Measurements from ENCODE around the gene SLX4IP. TPM values are rescaled to one million over a fixed set of nuclear protein-coding genes. Genes with fewer than 3 reads are reported as not detected.

Gene SLX4IP
- total RNA-seq, 4 donors from 2014 or later: 2.0 to 3.4 (median 3.3) TPM

DNA sequence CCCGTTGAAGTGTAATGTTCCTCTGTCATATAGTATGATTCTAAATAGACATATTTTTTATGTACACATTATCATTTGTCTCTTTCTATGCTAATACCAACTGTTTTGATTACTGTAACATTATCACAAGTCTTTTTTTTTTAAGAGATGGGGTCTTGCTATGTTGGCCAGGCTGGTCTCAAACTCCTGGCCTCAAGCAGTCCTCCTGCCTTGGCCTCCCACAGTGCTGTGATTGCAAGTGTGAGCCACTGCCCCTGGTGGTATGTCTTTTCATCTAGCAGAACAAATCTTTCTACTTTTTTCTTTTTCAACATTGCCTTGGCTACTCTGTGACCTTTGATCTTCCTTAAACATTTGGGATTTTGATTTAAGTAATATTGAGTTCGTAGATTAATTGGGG, 57.7 kb downstream of the SLX4IP start:
- TF ChIP-seq CTCF (IDR thresholded peaks at IDR 0.05): no peak

DNA sequence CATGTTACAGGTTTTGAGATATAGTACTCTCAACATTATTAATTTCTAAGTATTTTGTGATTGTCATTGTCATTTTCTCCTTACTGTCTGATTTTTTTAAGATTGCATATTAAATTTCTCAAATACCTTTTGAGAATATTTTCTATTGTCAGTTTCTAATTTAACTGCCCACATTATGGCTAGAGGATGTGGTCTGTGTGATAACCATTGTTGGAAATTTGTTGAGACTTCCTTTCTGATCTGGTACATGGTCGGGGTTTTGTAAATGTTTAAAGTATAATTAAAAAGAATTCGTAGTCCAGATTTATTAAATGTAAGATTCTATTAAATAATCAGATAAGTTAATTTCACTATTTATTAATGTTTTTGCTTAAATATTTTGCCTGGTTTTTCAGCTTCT, 60.1 kb downstream of the SLX4IP start:
- no peak for ATAC-seq (ENCODE audit: low FRiP score)
- no peak for TF ChIP-seq CTCF (IDR thresholded peaks at IDR 0.05)
- DNase-seq (ENCODE audit: low spot score): no peak

More for the DNA sequence above, 57.7 kb downstream of the SLX4IP start:
- DNase-seq (ENCODE audit: low spot score) (no peak), ATAC-seq (ENCODE audit: low FRiP score) (no peak)

- TF ChIP-seq CTCF (IDR thresholded peaks at IDR 0.05): no peak
- no peak for DNase-seq (ENCODE audit: low spot score)
- no peak for ATAC-seq (ENCODE audit: low FRiP score)
These were observed 61.4 kb downstream of the SLX4IP start for GRCh38 chr20:10496465-10496864.

DNA sequence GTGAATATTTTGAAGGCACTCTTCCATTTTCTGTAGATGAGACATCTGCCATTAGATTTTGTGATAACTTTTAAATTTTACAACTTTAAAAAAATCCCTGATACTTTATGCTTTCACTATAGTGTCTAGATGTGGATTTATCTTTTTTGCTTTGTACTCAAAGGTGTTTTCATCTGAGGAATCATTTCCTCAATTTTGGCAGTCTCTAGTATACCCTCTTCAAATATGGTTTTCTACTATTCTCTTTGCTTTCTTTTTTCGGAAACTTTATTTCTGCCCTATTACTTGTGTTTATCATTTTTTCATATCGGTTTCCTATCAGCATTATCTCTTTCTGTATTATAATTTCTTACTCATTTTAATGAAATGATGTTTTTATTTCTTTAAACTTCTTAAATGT, 62.2 kb downstream of the SLX4IP start:
- no peak for ATAC-seq (ENCODE audit: low FRiP score)
- no peak for DNase-seq (ENCODE audit: low spot score)
- no peak for TF ChIP-seq CTCF (IDR thresholded peaks at IDR 0.05)

- DNase-seq (ENCODE audit: low spot score) (no peak), ATAC-seq (ENCODE audit: low FRiP score) (no peak)
- TF ChIP-seq CTCF (IDR thresholded peaks at IDR 0.05): no peak
These were observed 62.7 kb downstream of the SLX4IP start for GRCh38 chr20:10497791-10498190.

DNA sequence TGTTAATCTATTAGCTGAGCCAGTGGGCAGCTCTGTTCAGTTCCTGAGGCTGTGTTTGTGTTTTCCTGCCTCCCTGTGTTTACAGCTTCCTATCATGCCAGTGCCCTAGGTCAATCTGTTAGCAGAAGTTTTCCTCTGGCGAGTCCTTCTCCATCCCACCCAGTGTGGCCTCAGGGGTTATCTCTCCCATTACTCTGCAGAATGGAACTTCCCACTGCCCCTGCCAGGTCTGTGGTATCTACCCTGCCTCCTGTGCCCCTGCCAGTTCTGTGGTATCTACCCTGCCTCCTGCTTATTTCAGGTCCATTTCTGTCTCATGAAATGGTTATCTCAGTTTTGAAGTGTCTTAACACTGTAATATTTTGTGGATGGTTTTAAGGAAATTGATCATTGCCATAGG, 63.1 kb downstream of the SLX4IP start:
- ATAC-seq (ENCODE audit: low FRiP score): no peak
- TF ChIP-seq CTCF (IDR thresholded peaks at IDR 0.05): no peak

DNA sequence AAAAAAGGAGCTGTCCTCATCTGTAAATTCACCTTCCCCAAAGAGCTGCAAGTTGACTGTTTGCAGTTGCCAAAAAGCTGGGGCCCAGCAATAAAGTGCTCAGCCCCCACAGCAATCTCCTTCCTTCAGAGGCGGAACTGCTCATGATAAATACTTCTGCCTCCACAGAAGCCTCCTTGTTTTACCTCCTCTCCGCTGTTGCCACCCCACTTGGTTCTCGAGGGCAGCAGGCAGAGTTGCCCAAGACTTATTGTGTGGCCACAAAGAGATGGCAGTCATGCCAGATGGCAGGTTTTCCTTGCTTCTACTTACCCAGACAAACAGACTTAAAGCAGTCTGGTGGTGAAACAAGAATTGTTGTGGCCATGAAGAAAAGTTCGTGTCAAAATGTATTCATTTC, 66.3 kb downstream of the SLX4IP start:
- TF ChIP-seq CTCF (IDR thresholded peaks at IDR 0.05): no peak
- no peak for ATAC-seq (ENCODE audit: low FRiP score)
- DNase-seq (ENCODE audit: low spot score): no peak

More for the DNA sequence above, 63.1 kb downstream of the SLX4IP start:
- no peak for DNase-seq (ENCODE audit: low spot score)
